H1 (cell line): ENCODE data around the gene FFAR2. TPM values are rescaled to one million over a fixed set of nuclear protein-coding genes. Genes with fewer than 3 reads are reported as not detected.
A peak's percentile ranks its signal among the peaks of the same experiment; 100 is the strongest.

Experiments
- CTCF ChIA-PET: fragments of 300-600 bp; sonication (Branson Sonifier 250); formaldehyde crosslinking; loops from one replicate; lab custom pipeline; 2021; ENCODE audit not compliant: partially characterized antibody; lab: Charles Lee
- POLR2A ChIA-PET: fragments of 300-600 bp; sonication (Branson Sonifier 250); formaldehyde crosslinking; loops from one replicate; lab custom pipeline; 2021; ENCODE audit warnings: inconsistent platforms; ENCODE audit not compliant: partially characterized antibody; lab: Charles Lee
- DNase-seq, 2 experiments: peaks; one replicate each; pipeline versions ENCODE4 v3.0.0 to v3.0.0-alpha.2; 2010 to 2022; ENCODE audit warnings: low spot score in 2 of 2, low read depth in 1 of 2, mixed read lengths in 1 of 2
- FAIRE-seq: peaks from 2 replicates; lab custom pipeline; 2011; peaks lifted over from hg19 to GRCh38; lab: Jason Lieb, UNC
- H2AFZ ChIP-seq: 2 replicates; pipeline ENCODE4 v1.8.1; 2012; ENCODE audit warnings: low read length, inconsistent platforms
- H2AK5ac ChIP-seq: 2 replicates; pipeline ENCODE4 v1.6.1; 2013; ENCODE audit warnings: low read depth, low read length
- H2BK120ac ChIP-seq: replicated peaks from 2 replicates; pipeline ENCODE3; 2013; ENCODE audit warnings: low read depth, low read length, inconsistent platforms
- H2BK12ac ChIP-seq: 2 replicates; pipeline ENCODE4 v1.6.1; 2013; ENCODE audit warnings: low read depth, low read length
- H2BK15ac ChIP-seq: 2 replicates; pipeline ENCODE4 v1.6.1; 2013; ENCODE audit warnings: low read length
- H2BK20ac ChIP-seq: 2 replicates; pipeline ENCODE4 v1.6.1; 2013; ENCODE audit warnings: low read length
- H2BK5ac ChIP-seq: 2 replicates; pipeline ENCODE4 v1.6.1; 2013; ENCODE audit warnings: low read depth, low read length
- H3K14ac ChIP-seq: 2 replicates; pipeline ENCODE4 v1.6.1; 2013; ENCODE audit warnings: inconsistent platforms; ENCODE audit not compliant: insufficient read length
- H3K18ac ChIP-seq: 2 replicates; pipeline ENCODE4 v1.6.1; 2013; ENCODE audit warnings: low read length; ENCODE audit errors: extremely low read depth
- H3K23ac ChIP-seq: 2 replicates; pipeline ENCODE4 v1.6.1; 2013; ENCODE audit warnings: inconsistent platforms; ENCODE audit not compliant: insufficient read length
- H3K23me2 ChIP-seq: 2 replicates; pipeline ENCODE4 v1.6.1; 2013; ENCODE audit warnings: low read depth, low read length
- H3K27ac ChIP-seq: 2 replicates; pipeline ENCODE4 v1.6.1; 2011; ENCODE audit warnings: low read depth, low read length, inconsistent platforms
- H3K27me3 ChIP-seq, 4 experiments: replicated peaks in 1 of 4; 1 replicate in 1 of 4; 2 replicates in 3 of 4; pipeline versions ENCODE4 v1.6.1 to v1.8.1; 2011 to 2013; ENCODE audit warnings: low read length in 3 of 4, mild to moderate bottlenecking in 3 of 4, inconsistent platforms in 2 of 4, mixed read lengths in 2 of 4, moderate library complexity in 1 of 4; ENCODE audit not compliant: control insufficient read depth in 3 of 4, insufficient read depth in 3 of 4; ENCODE audit errors: extremely low read depth in 1 of 4
- H3K36me3 ChIP-seq, 4 experiments: 2 replicates each; pipeline versions ENCODE4 v1.6.1 to v1.8.1; 2011 to 2013; ENCODE audit warnings: mild to moderate bottlenecking in 4 of 4, low read length in 3 of 4, moderate library complexity in 2 of 4, control low read depth in 1 of 4, inconsistent platforms in 1 of 4; ENCODE audit not compliant: insufficient read depth in 4 of 4, control insufficient read depth in 2 of 4
- H3K4ac ChIP-seq: replicated peaks from 2 replicates; pipeline ENCODE3; 2013; ENCODE audit warnings: low read length, low read depth, mixed read lengths, inconsistent platforms; ENCODE audit not compliant: insufficient read length
- H3K4me1 ChIP-seq, 4 experiments: replicated peaks in 1 of 4; 1 replicate in 1 of 4; 2 replicates in 3 of 4; pipeline versions ENCODE4 v1.6.1 to v1.8.1; 2011 to 2013; ENCODE audit warnings: low read length in 3 of 4, inconsistent platforms in 2 of 4, mixed read lengths in 1 of 4; ENCODE audit not compliant: insufficient read depth in 4 of 4, control insufficient read depth in 3 of 4
- H3K4me2 ChIP-seq, 2 experiments: 2 replicates each; pipeline versions ENCODE4 v1.6.1 to v1.8.1; 2011 to 2013; ENCODE audit warnings: low read depth in 2 of 2, low read length in 2 of 2, control low read depth in 1 of 2, inconsistent platforms in 1 of 2, mild to moderate bottlenecking in 1 of 2; ENCODE audit not compliant: insufficient read depth in 1 of 2
- H3K4me3 ChIP-seq, 4 experiments: fragments of 200-600, 300-600 bp in 1 of 4; sonication (generic), shearing (Covaris generic), sonication (Bioruptor Twin) in 1 of 4; 2 replicates each; pipeline versions ENCODE4 v1.5.1 to v1.8.1; 2011 to 2016; ENCODE audit warnings: low read length in 4 of 4, low read depth in 3 of 4, control low read depth in 2 of 4, inconsistent platforms in 2 of 4, mild to moderate bottlenecking in 2 of 4, mixed read lengths in 1 of 4, moderate library complexity in 1 of 4; ENCODE audit not compliant: insufficient read depth in 2 of 4; ENCODE audit errors: extremely low read depth in 1 of 4
- H3K56ac ChIP-seq: replicated peaks from 2 replicates; pipeline ENCODE3; 2013; ENCODE audit warnings: low read depth, mild to moderate bottlenecking, mixed read lengths, low read length, inconsistent platforms; ENCODE audit not compliant: insufficient read length
- H3K79me1 ChIP-seq: 2 replicates; pipeline ENCODE4 v1.6.1; 2013; ENCODE audit warnings: low read depth, low read length, control low read depth
- H3K79me2 ChIP-seq, 2 experiments: 2 replicates each; pipeline versions ENCODE4 v1.6.1 to v1.8.1; 2012 to 2013; ENCODE audit warnings: low read length in 2 of 2, mild to moderate bottlenecking in 2 of 2, inconsistent platforms in 1 of 2; ENCODE audit not compliant: insufficient read depth in 2 of 2, control insufficient read depth in 1 of 2
- H3K9ac ChIP-seq, 4 experiments: replicated peaks in 1 of 4; 1 replicate in 1 of 4; 2 replicates in 3 of 4; pipeline versions ENCODE4 v1.6.1 to v1.8.1; 2011 to 2013; ENCODE audit warnings: low read depth in 3 of 4, low read length in 3 of 4, control low read depth in 2 of 4, mild to moderate bottlenecking in 2 of 4, moderate library complexity in 2 of 4, inconsistent platforms in 1 of 4; ENCODE audit errors: extremely low read depth in 1 of 4
- H3K9me3 ChIP-seq, 2 experiments: 2 replicates each; pipeline versions ENCODE4 v1.6.1 to v1.8.1; 2012 to 2013; ENCODE audit warnings: mild to moderate bottlenecking in 2 of 2, moderate library complexity in 2 of 2, control low read depth in 1 of 2, inconsistent platforms in 1 of 2, low read depth in 1 of 2, low read length in 1 of 2, mixed read lengths in 1 of 2; ENCODE audit not compliant: insufficient read depth in 2 of 2
- H4K20me1 ChIP-seq, 2 experiments: replicated peaks in 1 of 2; 2 replicates each; pipeline versions ENCODE3 to v1.8.1; 2011 to 2013; ENCODE audit warnings: inconsistent platforms in 2 of 2, low read length in 2 of 2, mild to moderate bottlenecking in 1 of 2; ENCODE audit not compliant: insufficient read depth in 2 of 2, control insufficient read depth in 1 of 2
- H4K5ac ChIP-seq: 2 replicates; pipeline ENCODE4 v1.6.1; 2013; ENCODE audit warnings: low read length, low read depth, mixed read lengths, inconsistent platforms; ENCODE audit not compliant: insufficient read length
- H4K8ac ChIP-seq: 2 replicates; pipeline ENCODE4 v1.8.0; 2013; ENCODE audit warnings: mild to moderate bottlenecking, moderate library complexity, low read length, inconsistent platforms; ENCODE audit not compliant: insufficient read depth; ENCODE audit errors: extremely low read depth
- H4K91ac ChIP-seq: replicated peaks from 2 replicates; pipeline ENCODE3; 2013; ENCODE audit warnings: low read length, mixed read lengths, inconsistent platforms; ENCODE audit not compliant: insufficient read length
- CTBP2 ChIP-seq: IDR thresholded peaks from 2 replicates; pipeline ENCODE4 v1.7.0; 2011; ENCODE audit warnings: borderline replicate concordance, mild to moderate bottlenecking, moderate library complexity, mixed read lengths, low read length; ENCODE audit not compliant: insufficient read depth, insufficient read length
- EGR1 ChIP-seq: IDR thresholded peaks from 2 replicates; pipeline ENCODE4 v1.6.1; 2011; ENCODE audit warnings: low read depth, low read length, borderline replicate concordance
- FOSL1 ChIP-seq: IDR thresholded peaks from 2 replicates; pipeline ENCODE4 v1.6.1; 2011; ENCODE audit warnings: mild to moderate bottlenecking, low read depth, low read length, moderate library complexity; ENCODE audit not compliant: insufficient read depth
- KDM4A ChIP-seq: IDR thresholded peaks from one replicate; pipeline ENCODE4 v1.7.1; 2012; ENCODE audit warnings: low read depth, mild to moderate bottlenecking, moderate library complexity, low read length, inconsistent platforms; ENCODE audit not compliant: severe bottlenecking
- MAFK ChIP-seq: IDR thresholded peaks from 2 replicates; pipeline ENCODE4 v1.6.1; 2012; ENCODE audit warnings: low read depth, mild to moderate bottlenecking, improper control_type of control experiment, low read length
- NANOG ChIP-seq: IDR thresholded peaks from 2 replicates; pipeline ENCODE4 v1.6.1; 2011; ENCODE audit warnings: low read length, low read depth, mild to moderate bottlenecking, inconsistent platforms; ENCODE audit not compliant: insufficient read depth, poor library complexity, severe bottlenecking
- NRF1 ChIP-seq: IDR thresholded peaks from 2 replicates; pipeline ENCODE4 v1.6.1; 2011; ENCODE audit warnings: mild to moderate bottlenecking, low read depth, low read length, improper control_type of control experiment
- POLR2A ChIP-seq, 2 experiments: IDR thresholded peaks; 1 replicate in 1 of 2; 2 replicates in 1 of 2; pipeline ENCODE4 v1.6.1; 2011; ENCODE audit warnings: low read depth in 2 of 2, low read length in 2 of 2, mild to moderate bottlenecking in 2 of 2; ENCODE audit errors: control extremely low read depth in 1 of 2
- POLR2AphosphoS5 ChIP-seq: IDR thresholded peaks from 2 replicates; pipeline ENCODE4 v1.6.1; 2011; ENCODE audit warnings: low read depth, low read length
- RAD21 ChIP-seq, 2 experiments: IDR thresholded peaks in 1 of 2; conservative IDR thresholded peaks in 1 of 2; 2 replicates each; pipeline ENCODE4 v1.6.1; 2011; ENCODE audit warnings: low read depth in 2 of 2, low read length in 2 of 2, improper control_type of control experiment in 1 of 2, inconsistent platforms in 1 of 2, mild to moderate bottlenecking in 1 of 2, moderate library complexity in 1 of 2
- RBBP5 ChIP-seq: IDR thresholded peaks from 2 replicates; pipeline ENCODE4 v1.7.1; 2012; ENCODE audit warnings: low read depth, mild to moderate bottlenecking, inconsistent platforms, low read length, moderate library complexity, borderline replicate concordance
- SIX5 ChIP-seq: IDR thresholded peaks from 2 replicates; pipeline ENCODE4 v1.6.1; 2011; ENCODE audit warnings: mild to moderate bottlenecking, low read depth, low read length
- SUZ12 ChIP-seq: fragments of 200-600 bp; sonication (generic); IDR thresholded peaks from 2 replicates; pipeline ENCODE4 v1.6.1; 2012; ENCODE audit warnings: mild to moderate bottlenecking, inconsistent platforms, low read length, moderate library complexity, mixed read lengths
- TCF12 ChIP-seq: IDR thresholded peaks from 2 replicates; pipeline ENCODE4 v1.6.1; 2011; ENCODE audit warnings: low read depth, mild to moderate bottlenecking, low read length
- WGBS, 2 experiments: shearing (Covaris generic) in 1 of 2; methylation state at CpG; one replicate each; pipeline versions ENCODE4 v1.1.6 to v1.1.7; 2013 to 2015; ENCODE audit warnings: low lambda C conversion rate in 2 of 2, mixed read lengths in 2 of 2, inconsistent platforms in 1 of 2, low coverage in 1 of 2, missing lambda C conversion rate in 1 of 2; ENCODE audit not compliant: insufficient replicate concordance in 2 of 2, insufficient coverage in 1 of 2, insufficient read length in 1 of 2; ENCODE audit errors: extremely low coverage in 1 of 2, missing lambda C conversion rate in 1 of 2; 5-methylcytosine and 5-hydroxymethylcytosine counted together
- polyA plus RNA-seq, 7 experiments: library from polyadenylated mRNA; depleted of rRNA in 3 of 7; stranded (reverse) in 5 of 7; unstranded in 2 of 7; fragments of >200 nt in 5 of 7; fragments of 200-250 nt in 2 of 7; gene quantifications; 1 replicate in 5 of 7; 2 replicates in 1 of 7; 4 replicates in 1 of 7; pipeline versions ENCODE4 v1.2.1 to v1.2.3, GENCODE V29; 2011 to 2013; ENCODE audit warnings: missing spikeins in 2 of 7, mixed read lengths in 2 of 7
- total RNA-seq: library from RNA; stranded (reverse); fragmentation: NEBNext Ultra II Directional; extraction: Animal tissue kit (Norgen Biotek cat#: 25700); gene quantifications from 2 replicates; pipeline ENCODE4 v1.2.1, GENCODE V29; 2021

FFAR2 gene
- total and polyA plus RNA-seq, 2 of the 8 experiments (the other 6 are each of a cell fraction or from before 2014, with no cell fraction given), result not detected

- 87% methylated on average over 14 of the region's 16 CpGs; no CpG with 5 or more reads in 1 of the 2 experiments for WGBS, 2 experiments
- CTCF ChIA-PET, result interaction anchor here (0.6 to 3.6 kb wide), 10 partner anchors 9 to 314 kb away, joined by 3 to 22 read pairs (median 3); no protein-coding TSS in a partner anchor
- H3K9ac ChIP-seq, result peak overlapping the region in 1 of 4 experiments; percentile 4; a peak in 2 of 7 replicates
- TF ChIP-seq TCF12 (no peak), POLR2A (IDR thresholded peaks at IDR 0.05; ENCODE audit: control extremely low read depth in 1 of 2, low read depth in 2 of 2, low read length in 2 of 2) (no peak), NRF1 (no peak), SUZ12 (no peak), CTBP2 (no peak), SIX5 (no peak), RBBP5 (no peak), POLR2AphosphoS5 (no peak), RAD21 (IDR thresholded peaks at IDR 0.05 in 1 of 2, conservative IDR thresholded peaks at IDR 0.05 in 1 of 2; ENCODE audit: low read depth in 2 of 2, low read length in 2 of 2) (no peak), EGR1 (no peak), NANOG (no peak), FOSL1 (no peak), MAFK (no peak), KDM4A (no peak)
Observed at GRCh38 chr19:35488677-35489076, 40.6 kb downstream of the FFAR2 start.

More at GRCh38 chr19:35488677-35489076, 40.6 kb downstream of the FFAR2 start:
- H3K23ac ChIP-seq, result no peak overlapping the region
- H3K56ac ChIP-seq, result no peak overlapping the region
- H3K4ac ChIP-seq, result no peak overlapping the region
- H3K4me1 ChIP-seq, result no peaks in the 10 kb centered on the region
- H3K4me3 ChIP-seq, result no peak overlapping the region
- no peaks in the 10 kb centered on the region for H3K36me3 ChIP-seq
- H3K4me2 ChIP-seq, result no peak overlapping the region
- no peak overlapping the region for H2BK5ac ChIP-seq
- peaks cover 0 to under 1% of the 10 kb centered on the region in 2 experiments for H4K20me1 ChIP-seq
- H2BK120ac ChIP-seq, result no peak overlapping the region
- no peak overlapping the region for H4K8ac ChIP-seq
- FAIRE-seq, result no peak
- H3K14ac ChIP-seq, result no peak overlapping the region
- no peak overlapping the region for H4K91ac ChIP-seq
- no peak overlapping the region for H2BK20ac ChIP-seq
- POLR2A ChIA-PET, result interaction anchor here (2.4 to 4.3 kb wide), 2 partner anchors 9 to 18 kb away, joined by 8 to 27 read pairs; no protein-coding TSS in a partner anchor
- no peak overlapping the region for H2AFZ ChIP-seq
- no peaks in the 10 kb centered on the region for H3K9me3 ChIP-seq
- no peaks in the 10 kb centered on the region; a peak in 2 of 7 replicates for H3K27me3 ChIP-seq
- no peak overlapping the region for H4K5ac ChIP-seq
- H2BK12ac ChIP-seq, result no peak overlapping the region
- no peak overlapping the region for H2BK15ac ChIP-seq
- H3K79me1 ChIP-seq, result no peaks in the 10 kb centered on the region; the same call in 1 of the 2 replicates
- no peaks in the 10 kb centered on the region for H3K79me2 ChIP-seq
- DNase-seq, result no peak
- no peak overlapping the region for H3K18ac ChIP-seq
- H3K27ac ChIP-seq, result no peak overlapping the region
- H3K23me2 ChIP-seq, result no peaks in the 10 kb centered on the region; the same call in 1 of the 2 replicates
- no peak overlapping the region for H2AK5ac ChIP-seq
